ENCODE measurements around the gene MYCN. TPM values are rescaled to one million over a fixed set of nuclear protein-coding genes. Genes with fewer than 3 reads are reported as not detected.

The MYCN gene
- total RNA-seq, 1 donor from 2014 or later = 0.68 TPM

DNA sequence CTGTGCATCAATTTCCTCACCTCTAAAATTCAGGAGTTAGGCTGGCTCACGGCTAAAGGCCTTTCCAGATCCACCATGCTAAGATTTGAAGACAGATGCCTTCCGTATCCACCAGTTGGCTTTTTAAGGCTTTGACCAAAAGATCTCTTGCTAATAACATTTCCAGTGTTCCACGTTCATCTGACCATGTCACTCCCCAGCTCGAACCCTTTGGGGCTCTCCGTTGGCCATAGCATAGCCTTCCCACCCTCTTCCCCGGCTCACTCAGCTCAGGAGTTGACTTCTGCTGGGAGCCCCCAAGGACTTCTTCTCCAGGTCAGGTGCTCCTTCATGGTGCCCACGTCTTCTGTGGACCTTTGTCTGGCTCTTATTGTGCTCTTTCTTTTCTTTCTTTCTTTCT is 53.3 kb downstream of the MYCN start:
- no peak for TF ChIP-seq CTCF (IDR thresholded peaks at IDR 0.05)
- H3K9me3 ChIP-seq = no peaks in the 10 kb centered on the region
- H3K27me3 ChIP-seq (ENCODE audit: low read depth) = no peaks in the 10 kb centered on the region
- H3K4me3 ChIP-seq = no peak overlapping the region
- no peaks in the 10 kb centered on the region for H3K36me3 ChIP-seq
- ATAC-seq (no peak), DNase-seq (no peak)
- intact Hi-C loops (cut with DNase I) = no loop called here
- no peak overlapping the region for H3K27ac ChIP-seq
- no peaks in the 10 kb centered on the region for H3K4me1 ChIP-seq

DNA sequence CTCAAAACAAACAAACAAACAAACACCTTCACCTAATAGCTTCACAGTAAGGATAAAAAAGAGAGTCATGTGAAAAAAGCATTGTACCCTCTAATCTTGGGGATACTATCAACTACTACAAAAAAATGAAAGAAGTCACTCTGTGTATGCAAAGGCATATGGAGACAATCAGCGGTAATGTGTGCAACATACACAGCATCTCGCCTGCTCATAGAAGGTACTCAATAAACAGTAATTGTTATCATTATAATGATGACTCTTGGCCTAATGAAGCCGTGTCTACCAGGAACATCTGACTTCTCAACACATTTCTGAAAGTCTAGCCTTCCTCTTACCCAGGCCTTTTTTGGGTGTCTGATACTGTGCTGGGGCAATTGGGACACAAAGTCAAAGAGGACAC is 55.3 kb downstream of the MYCN start:
- H3K27me3 ChIP-seq (ENCODE audit: low read depth) = no peaks in the 10 kb centered on the region
- no peaks in the 10 kb centered on the region for H3K9me3 ChIP-seq
- H3K4me1 ChIP-seq = no peaks in the 10 kb centered on the region
- DNase-seq (no peak), ATAC-seq (no peak)
- intact Hi-C loops (cut with DNase I) = no loop called here
- H3K36me3 ChIP-seq = no peaks in the 10 kb centered on the region
- TF ChIP-seq CTCF (IDR thresholded peaks at IDR 0.05) = no peak
- H3K4me3 ChIP-seq = no peak overlapping the region
- H3K27ac ChIP-seq = no peak overlapping the region
